H9 (cell line): Measurements from ENCODE around the gene ARHGEF16. TPM values are rescaled to one million over a fixed set of nuclear protein-coding genes. Genes with fewer than 3 reads are reported as not detected.
A peak's percentile ranks its signal among the peaks of the same experiment; 100 is the strongest.

Source experiments
- DNase-seq: peaks from one replicate; pipeline ENCODE4 v3.0.0-alpha.2; 2017
- H2AFZ ChIP-seq: one replicate; pipeline ENCODE4 v1.6.1; 2013; ENCODE audit warnings: mild to moderate bottlenecking, low read length, control low read depth, moderate library complexity
- H2AK5ac ChIP-seq: 2 replicates; pipeline ENCODE4 v1.6.1; 2013; ENCODE audit warnings: low read length, control low read depth, mixed read lengths; ENCODE audit not compliant: insufficient read length
- H2BK120ac ChIP-seq: one replicate; pipeline ENCODE4 v1.6.1; 2013; ENCODE audit warnings: low read depth, mild to moderate bottlenecking, low read length, control low read depth, inconsistent platforms; ENCODE audit not compliant: poor library complexity, severe bottlenecking
- H2BK12ac ChIP-seq: 2 replicates; pipeline ENCODE4 v1.6.1; 2013; ENCODE audit warnings: low read length, control low read depth, mixed read lengths, low read depth; ENCODE audit not compliant: insufficient read length
- H2BK15ac ChIP-seq: 2 replicates; pipeline ENCODE4 v1.6.1; 2013; ENCODE audit warnings: low read depth, low read length, control low read depth
- H2BK20ac ChIP-seq: one replicate; pipeline ENCODE4 v1.6.1; 2013; ENCODE audit warnings: low read depth, mild to moderate bottlenecking, low read length, control low read depth, inconsistent platforms; ENCODE audit not compliant: poor library complexity, severe bottlenecking
- H2BK5ac ChIP-seq: 2 replicates; pipeline ENCODE4 v1.6.1; 2013; ENCODE audit warnings: low read length, control low read depth, mixed read lengths; ENCODE audit not compliant: insufficient read length
- H3K14ac ChIP-seq: 2 replicates; pipeline ENCODE4 v1.6.1; 2013; ENCODE audit warnings: low read length, control low read depth; ENCODE audit not compliant: insufficient read depth
- H3K18ac ChIP-seq: 2 replicates; pipeline ENCODE4 v1.6.1; 2013; ENCODE audit warnings: low read depth, mild to moderate bottlenecking, mixed read lengths, low read length, control low read depth; ENCODE audit not compliant: insufficient read length
- H3K23ac ChIP-seq: 2 replicates; pipeline ENCODE4 v1.6.1; 2013; ENCODE audit warnings: low read length, control low read depth, mixed read lengths, low read depth; ENCODE audit not compliant: insufficient read length
- H3K23me2 ChIP-seq: 2 replicates; pipeline ENCODE4 v1.6.1; 2013; ENCODE audit warnings: low read depth, mild to moderate bottlenecking, mixed read lengths, low read length, control low read depth; ENCODE audit not compliant: insufficient read length, poor library complexity, severe bottlenecking
- H3K27ac ChIP-seq: 2 replicates; pipeline ENCODE4 v1.5.1; 2013; ENCODE audit warnings: low read length, control low read depth, mixed read lengths, low read depth; ENCODE audit not compliant: insufficient read length
- H3K27me3 ChIP-seq: 2 replicates; pipeline ENCODE4 v1.6.1; 2013; ENCODE audit warnings: low read length, control low read depth, inconsistent platforms; ENCODE audit not compliant: insufficient read depth
- H3K4ac ChIP-seq: 2 replicates; pipeline ENCODE4 v1.6.1; 2013; ENCODE audit warnings: low read depth, mild to moderate bottlenecking, control low read depth, inconsistent platforms, low read length, moderate library complexity
- H3K4me1 ChIP-seq: 2 replicates; pipeline ENCODE4 v1.6.1; 2013; ENCODE audit warnings: low read length, control low read depth, inconsistent platforms; ENCODE audit not compliant: insufficient read depth
- H3K4me2 ChIP-seq: 2 replicates; pipeline ENCODE4 v1.6.1; 2013; ENCODE audit warnings: low read length, control low read depth, mixed read lengths; ENCODE audit not compliant: insufficient read length, insufficient read depth
- H3K56ac ChIP-seq: 2 replicates; pipeline ENCODE4 v1.6.1; 2013; ENCODE audit warnings: low read depth, mild to moderate bottlenecking, mixed read lengths, low read length, control low read depth; ENCODE audit not compliant: insufficient read length
- H3K79me1 ChIP-seq: 2 replicates; pipeline ENCODE4 v1.6.1; 2013; ENCODE audit warnings: low read depth, mild to moderate bottlenecking, moderate library complexity, low read length, control low read depth, inconsistent platforms; ENCODE audit not compliant: insufficient read depth, poor library complexity, severe bottlenecking
- H3K79me2 ChIP-seq: 2 replicates; pipeline ENCODE4 v1.6.1; 2013; ENCODE audit warnings: low read length, control low read depth, inconsistent platforms; ENCODE audit not compliant: insufficient read depth
- H3K9ac ChIP-seq: 2 replicates; pipeline ENCODE4 v1.6.1; 2013; ENCODE audit warnings: low read length, control low read depth, mixed read lengths; ENCODE audit not compliant: insufficient read length; ENCODE audit errors: extremely low read depth
- H3K9me3 ChIP-seq: one replicate; pipeline ENCODE4 v1.6.1; 2013; ENCODE audit warnings: low read depth, low read length, inconsistent platforms; ENCODE audit not compliant: control insufficient read depth
- H3T11ph ChIP-seq: one replicate; pipeline ENCODE4 v1.6.1; 2013; ENCODE audit warnings: mild to moderate bottlenecking, low read length, control low read depth, inconsistent platforms
- H4K20me1 ChIP-seq: one replicate; pipeline ENCODE4 v1.6.1; 2013; ENCODE audit not compliant: control insufficient read depth, insufficient read length, insufficient read depth
- H4K5ac ChIP-seq: 2 replicates; pipeline ENCODE4 v1.6.1; 2013; ENCODE audit warnings: low read depth, mild to moderate bottlenecking, mixed read lengths, low read length, control low read depth; ENCODE audit not compliant: insufficient read length
- H4K8ac ChIP-seq: replicated peaks from 2 replicates; pipeline ENCODE4 v1.6.1; 2013; ENCODE audit warnings: low read length, control low read depth, mixed read lengths, low read depth; ENCODE audit not compliant: insufficient read length
- H4K91ac ChIP-seq: 2 replicates; pipeline ENCODE4 v1.6.1; 2013; ENCODE audit warnings: low read depth, mild to moderate bottlenecking, moderate library complexity, mixed read lengths, low read length, control low read depth; ENCODE audit not compliant: insufficient read length
- H3K27ac Mint-ChIP-seq, 3 experiments: 2 replicates in 2 of 3; 3 replicates in 1 of 3; pipeline ENCODE4 v1.8.0; 2020 to 2021; ENCODE audit warnings: mixed read lengths in 3 of 3, mild to moderate bottlenecking in 1 of 3, moderate library complexity in 1 of 3
- H3K27me3 Mint-ChIP-seq: 2 replicates; pipeline ENCODE4 v1.8.0; 2021; ENCODE audit warnings: low read depth, mild to moderate bottlenecking, moderate library complexity, mixed read lengths
- H3K36me3 Mint-ChIP-seq, 3 experiments: 2 replicates in 2 of 3; 3 replicates in 1 of 3; pipeline ENCODE4 v1.8.0; 2020 to 2021; ENCODE audit warnings: low read depth in 3 of 3, mixed read lengths in 3 of 3; ENCODE audit not compliant: insufficient read depth in 1 of 3
- H3K4me1 Mint-ChIP-seq, 2 experiments: 2 replicates each; pipeline ENCODE4 v1.8.0; 2020; ENCODE audit warnings: mixed read lengths in 2 of 2
- H3K4me3 Mint-ChIP-seq, 2 experiments: 2 replicates in 1 of 2; 3 replicates in 1 of 2; pipeline ENCODE4 v1.8.0; 2020 to 2021; ENCODE audit warnings: mild to moderate bottlenecking in 2 of 2, mixed read lengths in 2 of 2, moderate library complexity in 1 of 2
- H3K9me3 Mint-ChIP-seq, 2 experiments: 2 replicates in 1 of 2; 3 replicates in 1 of 2; pipeline ENCODE4 v1.8.0; 2020; ENCODE audit warnings: mild to moderate bottlenecking in 2 of 2, mixed read lengths in 2 of 2, moderate library complexity in 1 of 2
- WGBS: extraction: QIAGEN DNeasy Blood & Tissue Kit; methylation state at CpG from one replicate; pipeline ENCODE4 v1.1.7; 2013; ENCODE audit warnings: missing lambda C conversion rate, low lambda C conversion rate, mixed read lengths; ENCODE audit not compliant: insufficient read length; ENCODE audit errors: extremely low coverage; 5-methylcytosine and 5-hydroxymethylcytosine counted together
- total RNA-seq: library from RNA; stranded (reverse); gene quantifications from 2 replicates; pipeline ENCODE4 v1.2.1, GENCODE V29; 2021
- TF ChIP-seq, protein P1 (sequence below): fragments of 200-600 bp; sonication (generic); conservative IDR thresholded peaks from 3 replicates; pipeline ENCODE4 v1.8.0; 2021; ENCODE audit warnings: antibody characterized with exemption, mild to moderate bottlenecking

The ARHGEF16 gene
- total RNA-seq, 1 experiment from 2014 or later = 48.5 TPM

DNA sequence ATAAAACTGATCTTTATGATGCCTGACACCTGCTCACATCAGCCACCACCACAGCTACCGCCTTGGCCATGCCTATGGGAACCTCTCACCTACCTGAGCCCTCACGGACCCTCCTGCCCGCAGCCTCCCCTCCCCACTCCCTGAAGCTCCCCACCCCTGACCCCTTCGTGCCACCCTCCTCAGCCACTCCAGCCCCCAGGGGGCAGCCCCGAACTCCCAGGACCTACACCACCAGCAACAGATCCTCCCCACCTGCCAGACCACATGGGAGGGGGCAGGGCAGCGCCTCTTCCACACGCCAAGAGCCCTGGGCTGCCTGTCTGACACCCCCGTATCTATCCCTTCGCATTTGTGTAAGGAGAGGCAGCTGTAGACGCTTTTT lies 14.2 kb upstream of the ARHGEF16 start:
- no peak for DNase-seq
- Histone ChIP-seq H2BK12ac (no peak overlapping the region), H2BK15ac (no peak overlapping the region), H3K27me3 (no peaks in the 10 kb centered on the region; the same call in 1 of the 2 replicates), H3K23ac (no peak overlapping the region), H3K9me3 (no peaks in the 10 kb centered on the region), H3T11ph (no peak overlapping the region), H3K4me2 (no peak overlapping the region), H4K5ac (no peak overlapping the region), H3K14ac (no peak overlapping the region), H3K9ac (no peak overlapping the region), H2BK20ac (no peak overlapping the region), H4K20me1 (no peaks in the 10 kb centered on the region), H4K91ac (no peak overlapping the region), H2AFZ (no peak overlapping the region), H3K18ac (no peak overlapping the region), H3K56ac (no peak overlapping the region), H3K4me1 (no peaks in the 10 kb centered on the region), H3K79me1 (no peaks in the 10 kb centered on the region), H3K79me2 (no peaks in the 10 kb centered on the region), H3K4ac (no peak overlapping the region), H4K8ac (no peak overlapping the region), H3K23me2 (peaks cover 3% of the 10 kb centered on the region), H3K27ac (no peak overlapping the region), H2BK5ac (no peak overlapping the region), H2BK120ac (no peak overlapping the region), H2AK5ac (no peak overlapping the region)
- Mint-ChIP-seq H3K36me3 (no peaks in the 10 kb centered on the region), H3K4me1 (peaks cover 9 to 21% of the 10 kb centered on the region in 2 experiments; a peak in 3 of 4 replicates), H3K4me3 (no peak overlapping the region), H3K9me3 (no peaks in the 10 kb centered on the region), H3K27me3 (peaks cover 14% of the 10 kb centered on the region), H3K27ac (peak overlapping the region in 1 of 3 experiments; percentile 61; a peak in 1 of 7 replicates)
- TF ChIP-seq, protein P1, sequence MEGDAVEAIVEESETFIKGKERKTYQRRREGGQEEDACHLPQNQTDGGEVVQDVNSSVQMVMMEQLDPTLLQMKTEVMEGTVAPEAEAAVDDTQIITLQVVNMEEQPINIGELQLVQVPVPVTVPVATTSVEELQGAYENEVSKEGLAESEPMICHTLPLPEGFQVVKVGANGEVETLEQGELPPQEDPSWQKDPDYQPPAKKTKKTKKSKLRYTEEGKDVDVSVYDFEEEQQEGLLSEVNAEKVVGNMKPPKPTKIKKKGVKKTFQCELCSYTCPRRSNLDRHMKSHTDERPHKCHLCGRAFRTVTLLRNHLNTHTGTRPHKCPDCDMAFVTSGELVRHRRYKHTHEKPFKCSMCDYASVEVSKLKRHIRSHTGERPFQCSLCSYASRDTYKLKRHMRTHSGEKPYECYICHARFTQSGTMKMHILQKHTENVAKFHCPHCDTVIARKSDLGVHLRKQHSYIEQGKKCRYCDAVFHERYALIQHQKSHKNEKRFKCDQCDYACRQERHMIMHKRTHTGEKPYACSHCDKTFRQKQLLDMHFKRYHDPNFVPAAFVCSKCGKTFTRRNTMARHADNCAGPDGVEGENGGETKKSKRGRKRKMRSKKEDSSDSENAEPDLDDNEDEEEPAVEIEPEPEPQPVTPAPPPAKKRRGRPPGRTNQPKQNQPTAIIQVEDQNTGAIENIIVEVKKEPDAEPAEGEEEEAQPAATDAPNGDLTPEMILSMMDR = no peak
- WGBS = no CpG with 5 or more reads among the region's 10 CpGs
